HepG2 (cell line): ENCODE measurements around the gene UNC93A. TPM values are rescaled to one million over a fixed set of nuclear protein-coding genes. Genes with fewer than 3 reads are reported as not detected.

ENCODE experiments used
- CREB3 ChIP-seq: sonication (generic); formaldehyde crosslinking; IDR thresholded peaks from 2 replicates; pipeline ENCODE4 v1.5.0; 2020; ENCODE audit warnings: missing genetic modification reagents
- E2F1 ChIP-seq: sonication (generic); formaldehyde crosslinking; IDR thresholded peaks from 2 replicates; pipeline ENCODE4 v1.5.0; 2020; ENCODE audit warnings: missing genetic modification reagents
- GABPA ChIP-seq, 2 experiments: IDR thresholded peaks; 2 replicates each; pipeline ENCODE4 v1.6.1; 2011 to 2016; ENCODE audit warnings: low read depth in 2 of 2, low read length in 1 of 2, missing biosample characterization in 1 of 2, missing genetic modification characterization in 1 of 2
- HOXD1 ChIP-seq: sonication (generic); formaldehyde crosslinking; IDR thresholded peaks from 2 replicates; pipeline ENCODE4 v1.5.0; 2020; ENCODE audit warnings: missing genetic modification reagents
- NR2C2 ChIP-seq: sonication (generic); formaldehyde crosslinking; IDR thresholded peaks from 2 replicates; pipeline ENCODE4 v1.4.0; 2020; ENCODE audit warnings: missing genetic modification reagents, mild to moderate bottlenecking, moderate library complexity, borderline replicate concordance
- PAXIP1 ChIP-seq: sonication (generic); formaldehyde crosslinking; conservative IDR thresholded peaks from 2 replicates; pipeline ENCODE4 v1.4.0; 2020; ENCODE audit warnings: mild to moderate bottlenecking, missing genetic modification reagents, moderate library complexity
- PRMT3 ChIP-seq: sonication (generic); formaldehyde crosslinking; IDR thresholded peaks from 2 replicates; pipeline ENCODE4 v1.8.1; 2022; ENCODE audit warnings: low read depth, mild to moderate bottlenecking, moderate library complexity, missing genetic modification reagents, borderline replicate concordance
- PTBP1 ChIP-seq: fragments of 200-400 bp; formaldehyde crosslinking; IDR thresholded peaks from 2 replicates; pipeline ENCODE4 v1.6.1; 2018; ENCODE audit warnings: low read length, low read depth; ENCODE audit not compliant: poor library complexity, severe bottlenecking
- SALL1 ChIP-seq: sonication (generic); formaldehyde crosslinking; IDR thresholded peaks from 2 replicates; pipeline ENCODE4 v1.8.0; 2022; ENCODE audit warnings: mild to moderate bottlenecking, missing genetic modification reagents
- SIN3A ChIP-seq: IDR thresholded peaks from 2 replicates; pipeline ENCODE4 v1.6.1; 2011; ENCODE audit warnings: low read depth, mild to moderate bottlenecking, control low read depth, low read length, borderline replicate concordance
- USF2 ChIP-seq, 2 experiments: sonication (generic) in 1 of 2; formaldehyde crosslinking in 1 of 2; IDR thresholded peaks; 2 replicates each; pipeline versions ENCODE4 v1.5.1 to v1.6.1; 2011 to 2020; ENCODE audit warnings: borderline replicate concordance in 1 of 2, low read depth in 1 of 2, low read length in 1 of 2, mild to moderate bottlenecking in 1 of 2, missing genetic modification reagents in 1 of 2, moderate library complexity in 1 of 2
- ZBTB43 ChIP-seq: sonication (generic); formaldehyde crosslinking; conservative IDR thresholded peaks from 2 replicates; pipeline ENCODE4 v1.4.0; 2020; ENCODE audit warnings: missing genetic modification reagents
- ZFP90 ChIP-seq: sonication (generic); formaldehyde crosslinking; IDR thresholded peaks from 2 replicates; pipeline ENCODE4 v1.8.0; 2022; ENCODE audit warnings: missing genetic modification reagents, mild to moderate bottlenecking, inconsistent platforms, borderline replicate concordance
- ZNF263 ChIP-seq: sonication (generic); formaldehyde crosslinking; IDR thresholded peaks from 2 replicates; pipeline ENCODE4 v1.4.0; 2020; ENCODE audit warnings: missing genetic modification reagents
- ZNF414 ChIP-seq: sonication (generic); formaldehyde crosslinking; IDR thresholded peaks from 2 replicates; pipeline ENCODE4 v1.5.0; 2020; ENCODE audit warnings: missing genetic modification reagents
- ZNF879 ChIP-seq: sonication (generic); formaldehyde crosslinking; IDR thresholded peaks from 2 replicates; pipeline ENCODE4 v1.8.1; 2023; ENCODE audit warnings: missing genetic modification reagents
- ZNF883 ChIP-seq: sonication (generic); formaldehyde crosslinking; IDR thresholded peaks from 2 replicates; pipeline ENCODE4 v1.5.1; 2020; ENCODE audit warnings: mild to moderate bottlenecking, missing genetic modification reagents; ENCODE audit errors: not compliant biosample characterization
- polyA plus RNA-seq, 8 experiments: library from polyadenylated mRNA; depleted of rRNA in 3 of 8; stranded (reverse) in 7 of 8; unstranded in 1 of 8; fragments of >200 nt; fragmentation: Illumina TruSeq in 4 of 8; extraction: Trizol in 4 of 8; gene quantifications; 2 replicates each; pipeline versions ENCODE4 v1.2.1 to v1.2.3, GENCODE V29; 2011 to 2016; ENCODE audit warnings: low read depth in 4 of 8, missing spikeins in 1 of 8, mixed read lengths in 1 of 8; ENCODE audit not compliant: insufficient read depth in 1 of 8
- total RNA-seq, 5 experiments: library from RNA; depleted of rRNA; stranded (reverse); fragments of >200 nt; fragmentation: Illumina TruSeq; extraction: Trizol; gene quantifications; 2 replicates each; pipeline ENCODE4 v1.2.3, GENCODE V29; 2016; ENCODE audit warnings: low read depth in 1 of 5

Gene UNC93A
- total and polyA plus RNA-seq, 2 of the 13 experiments (the other 11 are each of a cell fraction or from before 2014, with no cell fraction given): 11.0 to 42.7 TPM

GRCh38 chr6:167268683-167269280 lies 22.3 kb upstream of the UNC93A start (continued):
- TF ChIP-seq USF2 (IDR thresholded peaks at IDR 0.05; ENCODE audit: low read depth, low read length) (no peak), USF2 (CRISPR knock-in tag; IDR thresholded peaks at IDR 0.05; ENCODE audit: borderline replicate concordance) (no peak; the same call in 1 of the 2 replicates), SALL1 (CRISPR knock-in tag) (peak; percentile 97), ZNF414 (no peak; the same call in 1 of the 2 replicates), ZBTB43 (CRISPR knock-in tag) (peak; percentile 86), E2F1 (CRISPR knock-in tag) (no peak), PTBP1 (no peak), ZNF883 (CRISPR knock-in tag) (peak; percentile 49), PRMT3 (CRISPR knock-in tag) (no peak), SIN3A (no peak), HOXD1 (CRISPR knock-in tag) (no peak), ZNF879 (CRISPR knock-in tag) (peak; percentile 62; the same call in 1 of the 2 replicates), GABPA (IDR thresholded peaks at IDR 0.05; ENCODE audit: low read depth, low read length) (no peak), GABPA (CRISPR knock-in tag; IDR thresholded peaks at IDR 0.05; ENCODE audit: low read depth) (peak; percentile 54; the same call in 1 of the 2 replicates), PAXIP1 (peak; percentile 96), NR2C2 (CRISPR knock-in tag) (peak; percentile 76), CREB3 (CRISPR knock-in tag) (no peak), ZFP90 (peak; percentile 23; the same call in 1 of the 2 replicates), ZNF263 (CRISPR knock-in tag) (no peak; the same call in 1 of the 2 replicates)
